ENCODE measurements around the gene CD320. TPM values are rescaled to one million over a fixed set of nuclear protein-coding genes. Genes with fewer than 3 reads are reported as not detected.
"Not testable (repeated sequence)": the region's sequence is repeated elsewhere in the genome, so short reads cannot be mapped to it uniquely, and the experiment has no call there.

CD320 gene
- total RNA-seq, 1 donor from 2014 or later, result 24.3 TPM

- DNase-seq (ENCODE audit: low spot score), result no peak
Observed at GRCh38 chr19:8333767-8334457, 25.8 kb upstream of the CD320 start.

- DNase-seq (ENCODE audit: low spot score), result no peak
Observed at GRCh38 chr19:8332976-8333766, 25.0 kb upstream of the CD320 start.

- no peak for DNase-seq (ENCODE audit: low spot score)
Observed at GRCh38 chr19:8331263-8331845, 23.2 kb upstream of the CD320 start.

GRCh38 chr19:8329996-8330395 is 21.8 kb upstream of the CD320 start:
- DNase-seq (ENCODE audit: low spot score), result no peak

GRCh38 chr19:8325454-8325853 is 17.3 kb upstream of the CD320 start:
- no peak for DNase-seq (ENCODE audit: low spot score)

- no peak for DNase-seq (ENCODE audit: low spot score)
Observed at GRCh38 chr19:8324186-8325050, 16.3 kb upstream of the CD320 start.

- DNase-seq (ENCODE audit: low spot score), result no peak
Observed at GRCh38 chr19:8323781-8324185, 15.6 kb upstream of the CD320 start.

- no peak for DNase-seq (ENCODE audit: low spot score)
Observed at GRCh38 chr19:8322638-8322997, 14.5 kb upstream of the CD320 start.

GRCh38 chr19:8321986-8322637 is 14.0 kb upstream of the CD320 start:
- no peak for DNase-seq (ENCODE audit: low spot score)

- DNase-seq (ENCODE audit: low spot score), result peak; percentile 98
Observed at GRCh38 chr19:8321067-8321985, 13.2 kb upstream of the CD320 start, which contains the start of the genes NDUFA7 and RPS28. Gene NDUFA7, minus strand, starts transcription at chr19:8321375. Its CDS starts 17 bp downstream, at chr19:8321358. Gene RPS28, plus strand, starts transcription at chr19:8321496. Its CDS starts 35 bp downstream, at chr19:8321531.

GRCh38 chr19:8320564-8321066 is 12.5 kb upstream of the CD320 start:
- no peak for DNase-seq (ENCODE audit: low spot score)

- DNase-seq (ENCODE audit: low spot score), result no peak
Observed at GRCh38 chr19:8319807-8320520, 11.8 kb upstream of the CD320 start.

GRCh38 chr19:8318835-8319234 is 10.7 kb upstream of the CD320 start:
- not testable (repeated sequence) for DNase-seq (ENCODE audit: low spot score)

- DNase-seq (ENCODE audit: low spot score), result no peak
Observed at GRCh38 chr19:8316351-8317125, 8.4 kb upstream of the CD320 start.

GRCh38 chr19:8314981-8315640 is 7.0 kb upstream of the CD320 start:
- not testable (repeated sequence) for DNase-seq (ENCODE audit: low spot score)

- no peak for DNase-seq (ENCODE audit: low spot score)
Observed at GRCh38 chr19:8311461-8312260, 3.5 kb upstream of the CD320 start.

Measured in ureter (tissue), 1 donor.